ENCODE results near the gene NRBF2.

DNA sequence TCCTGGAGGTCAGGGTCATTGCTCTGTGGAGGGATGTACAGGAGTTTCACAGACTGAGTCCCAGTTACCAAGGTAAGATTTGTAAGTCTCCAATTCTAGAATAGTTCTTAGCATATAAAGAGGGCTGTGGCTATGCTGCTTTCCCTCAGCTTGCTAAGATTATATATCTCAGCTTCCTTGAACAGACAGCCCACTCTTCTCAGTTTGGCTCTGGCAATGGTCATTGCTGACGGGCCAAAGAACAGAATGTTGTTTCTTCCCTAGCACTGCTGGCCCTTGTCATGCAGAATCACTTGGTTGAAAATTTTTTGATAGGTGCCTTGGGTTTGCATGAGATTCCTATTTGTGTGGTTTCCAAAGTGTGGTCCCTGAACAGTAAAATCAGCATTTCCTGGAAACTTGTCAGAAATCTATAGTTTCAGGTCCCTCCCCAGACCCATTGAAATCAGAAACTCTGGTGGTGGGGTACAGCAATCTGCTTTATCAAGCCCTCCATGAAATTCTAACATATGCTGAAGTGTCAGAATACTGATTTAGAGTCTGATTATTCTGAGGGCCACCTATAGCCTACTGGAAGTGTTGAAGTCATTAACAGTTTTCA, 38.2 kb downstream of the NRBF2 start:
- no peak for TF ChIP-seq POLR2A (IDR thresholded peaks at IDR 0.05)
- TF ChIP-seq, protein P1, sequence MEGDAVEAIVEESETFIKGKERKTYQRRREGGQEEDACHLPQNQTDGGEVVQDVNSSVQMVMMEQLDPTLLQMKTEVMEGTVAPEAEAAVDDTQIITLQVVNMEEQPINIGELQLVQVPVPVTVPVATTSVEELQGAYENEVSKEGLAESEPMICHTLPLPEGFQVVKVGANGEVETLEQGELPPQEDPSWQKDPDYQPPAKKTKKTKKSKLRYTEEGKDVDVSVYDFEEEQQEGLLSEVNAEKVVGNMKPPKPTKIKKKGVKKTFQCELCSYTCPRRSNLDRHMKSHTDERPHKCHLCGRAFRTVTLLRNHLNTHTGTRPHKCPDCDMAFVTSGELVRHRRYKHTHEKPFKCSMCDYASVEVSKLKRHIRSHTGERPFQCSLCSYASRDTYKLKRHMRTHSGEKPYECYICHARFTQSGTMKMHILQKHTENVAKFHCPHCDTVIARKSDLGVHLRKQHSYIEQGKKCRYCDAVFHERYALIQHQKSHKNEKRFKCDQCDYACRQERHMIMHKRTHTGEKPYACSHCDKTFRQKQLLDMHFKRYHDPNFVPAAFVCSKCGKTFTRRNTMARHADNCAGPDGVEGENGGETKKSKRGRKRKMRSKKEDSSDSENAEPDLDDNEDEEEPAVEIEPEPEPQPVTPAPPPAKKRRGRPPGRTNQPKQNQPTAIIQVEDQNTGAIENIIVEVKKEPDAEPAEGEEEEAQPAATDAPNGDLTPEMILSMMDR (IDR thresholded peaks at IDR 0.05): no peak
- no peak for TF ChIP-seq EP300 (IDR thresholded peaks at IDR 0.05)

All from ovary (tissue), 3 donors.